GM19099 (cell line): Measurements from ENCODE around the gene HILPDA.

Experiments
- POLR2A ChIP-seq: IDR thresholded peaks from 3 replicates; pipeline ENCODE4 v1.6.1; 2011; ENCODE audit warnings: low read depth; ENCODE audit not compliant: insufficient read length; ENCODE audit errors: extremely low read depth

Gene HILPDA

GRCh38 chr7:128448751-128449302 lies 6.9 kb upstream of the HILPDA start:
- TF ChIP-seq POLR2A = no peak

GRCh38 chr7:128450409-128450808 lies 5.3 kb upstream of the HILPDA start:
- no peak for TF ChIP-seq POLR2A

- no peak for TF ChIP-seq POLR2A
Observed at GRCh38 chr7:128450913-128451312, 4.8 kb upstream of the HILPDA start.

GRCh38 chr7:128452552-128452951 lies 3.1 kb upstream of the HILPDA start:
- no peak for TF ChIP-seq POLR2A

- TF ChIP-seq POLR2A = no peak
Observed at GRCh38 chr7:128453836-128454804, 1.6 kb upstream of the HILPDA start.

GRCh38 chr7:128454808-128455542 lies 703 bp upstream of the HILPDA start:
- no peak for TF ChIP-seq POLR2A

- no peak for TF ChIP-seq POLR2A
Observed at GRCh38 chr7:128456255-128456725, 612 bp downstream of the HILPDA start.

- no peak for TF ChIP-seq POLR2A
Observed at GRCh38 chr7:128458956-128459355, 3.3 kb downstream of the HILPDA start.

GRCh38 chr7:128459394-128459878 lies 3.8 kb downstream of the HILPDA start:
- TF ChIP-seq POLR2A = no peak

GRCh38 chr7:128462460-128462859 lies 6.8 kb downstream of the HILPDA start:
- no peak for TF ChIP-seq POLR2A

GRCh38 chr7:128476402-128477335 lies 21.0 kb downstream of the HILPDA start, which contains the start of gene METTL2B:
Gene METTL2B, plus strand, starts transcription at chr7:128476748. Its CDS starts 18 bp downstream, at chr7:128476766.
- peak; percentile 65 for TF ChIP-seq POLR2A

GRCh38 chr7:128497405-128497804 lies 41.7 kb downstream of the HILPDA start:
- no peak for TF ChIP-seq POLR2A
